Measurements from ENCODE around the gene CSF2. TPM values are rescaled to one million over a fixed set of nuclear protein-coding genes. Genes with fewer than 3 reads are reported as not detected.

Gene CSF2
- total RNA-seq, 1 experiment from 2014 or later = 0.30 TPM

- no peaks in the 10 kb centered on the region for H4K20me1 ChIP-seq (ENCODE audit: insufficient read depth)
- no peak overlapping the region for H3K9ac ChIP-seq (ENCODE audit: low read length)
- ChIA-PET CTCF (no interaction called here), RAD21 (ENCODE audit: low non-redundant PET in 1 of 2, low total read pairs in 2 of 2, uncharacterized antibody in 2 of 2, unreplicated experiment in 2 of 2) (no interaction called here), POLR2A (no interaction called here)
- no peak overlapping the region for H3K4me3 ChIP-seq (replicated peaks in 1 of 2; ENCODE audit: low read depth in 1 of 2, low read length in 2 of 2)
- H3K9me2 ChIP-seq (ENCODE audit: insufficient read depth) = no peaks in the 10 kb centered on the region
- DNase-seq (ENCODE audit: low read depth, low spot score) = no peak
- no TSS peak for BruUV-seq (replicated peaks)
- TF ChIP-seq YY1 (IDR thresholded peaks at IDR 0.05; ENCODE audit: extremely low read depth, insufficient replicate concordance, low read depth, low read length) = no peak
- TF ChIP-seq ATF3 (IDR thresholded peaks at IDR 0.05) = no peak
- no peak for TF ChIP-seq CTCF (IDR thresholded peaks at IDR 0.05 in 2 of 3, conservative IDR thresholded peaks at IDR 0.05 in 1 of 3; ENCODE audit: borderline replicate concordance in 1 of 3, insufficient read depth in 1 of 3, low read depth in 2 of 3, low read length in 2 of 3)
- TF ChIP-seq JUND (IDR thresholded peaks at IDR 0.05) = no peak
- no peak for TF ChIP-seq SP1 (IDR thresholded peaks at IDR 0.05; ENCODE audit: low read depth)
- TF ChIP-seq RAD21 (IDR thresholded peaks at IDR 0.05; ENCODE audit: low read depth) = no peak
- no peak for TF ChIP-seq ZBTB33 (IDR thresholded peaks at IDR 0.05; ENCODE audit: extremely low read depth, insufficient replicate concordance, low read length)
- no peak for TF ChIP-seq SIN3A (IDR thresholded peaks at IDR 0.05; ENCODE audit: low read depth)
- H3K9me3 ChIP-seq (ENCODE audit: control insufficient read depth in 1 of 2, insufficient read depth in 1 of 2, low read depth in 1 of 2, low read length in 2 of 2) = no peaks in the 10 kb centered on the region
- no peaks in the 10 kb centered on the region for H3K36me3 ChIP-seq (ENCODE audit: control insufficient read depth in 1 of 2, insufficient read depth in 2 of 2, low read length in 2 of 2)
- no peaks in the 10 kb centered on the region for H3K79me2 ChIP-seq (ENCODE audit: insufficient read depth, low read length)
- H3K4me1 ChIP-seq (ENCODE audit: control insufficient read depth in 1 of 2, insufficient read depth in 2 of 2, low read length in 2 of 2) = no peaks in the 10 kb centered on the region
- no peak overlapping the region for H2AFZ ChIP-seq (ENCODE audit: low read depth, low read length, poor library complexity, severe bottlenecking)
- ATAC-seq = no peak
- intact Hi-C loops (cut with micrococcal nuclease) = no loop called here
- H3K27me3 ChIP-seq (ENCODE audit: insufficient read depth, low read length) = no peaks in the 10 kb centered on the region
- H3K27ac ChIP-seq (ENCODE audit: low read depth, low read length) = no peak overlapping the region
- H3K4me2 ChIP-seq (ENCODE audit: low read length) = no peak overlapping the region
These were observed 38.5 kb downstream of the CSF2 start for GRCh38 chr5:132112111-132112510.

Data from HCT116 (cell line).